Lower leg skin (tissue), 3 donors: Measurements from ENCODE around the gene ZC3H18.

Experiments used
- CTCF ChIP-seq, 3 donors: fragments of 450-650 bp; IDR thresholded peaks; one replicate each; pipeline ENCODE4 v1.5.1; 2016; ENCODE audit warnings: antibody characterized with exemption in 3 of 3, mild to moderate bottlenecking in 3 of 3, moderate library complexity in 2 of 3
- POLR2A ChIP-seq, 2 donors: fragments of 450-650 bp; IDR thresholded peaks; one replicate each; pipeline ENCODE4 v1.6.1; 2016 to 2017; ENCODE audit warnings: antibody characterized with exemption in 2 of 2, mild to moderate bottlenecking in 1 of 2, moderate library complexity in 1 of 2

GRCh38 chr16:88523309-88524161, 46.7 kb upstream of the ZC3H18 start:
- no peak for TF ChIP-seq CTCF (IDR thresholded peaks at IDR 0.05)
- no peak for TF ChIP-seq POLR2A (IDR thresholded peaks at IDR 0.05)
